Adrenal gland (tissue), 5 donors: ENCODE data around the gene ZNG1F.
"Not testable (repeated sequence)": the region's sequence is repeated elsewhere in the genome, so short reads cannot be mapped to it uniquely, and the experiment has no call there.

Experiments used
- CTCF ChIP-seq, 6 experiments: fragments of 450-650 bp in 4 of 6; fragments of 200-600 bp in 2 of 6; sonication (generic) in 1 of 6; IDR thresholded peaks; 1 replicate in 5 of 6; 2 replicates in 1 of 6; pipeline versions ENCODE4 v1.5.1 to v1.8.0; 2016 to 2021; ENCODE audit warnings: antibody characterized with exemption in 6 of 6, mild to moderate bottlenecking in 2 of 6, moderate library complexity in 1 of 6
- POLR2A ChIP-seq, 2 donors: fragments of 450-650 bp; IDR thresholded peaks; one replicate each; pipeline ENCODE4 v1.6.1; 2017; ENCODE audit warnings: antibody characterized with exemption in 2 of 2, mild to moderate bottlenecking in 2 of 2, moderate library complexity in 1 of 2
- donor health status: DM: no; HTN: no; CAD: no.

DNA sequence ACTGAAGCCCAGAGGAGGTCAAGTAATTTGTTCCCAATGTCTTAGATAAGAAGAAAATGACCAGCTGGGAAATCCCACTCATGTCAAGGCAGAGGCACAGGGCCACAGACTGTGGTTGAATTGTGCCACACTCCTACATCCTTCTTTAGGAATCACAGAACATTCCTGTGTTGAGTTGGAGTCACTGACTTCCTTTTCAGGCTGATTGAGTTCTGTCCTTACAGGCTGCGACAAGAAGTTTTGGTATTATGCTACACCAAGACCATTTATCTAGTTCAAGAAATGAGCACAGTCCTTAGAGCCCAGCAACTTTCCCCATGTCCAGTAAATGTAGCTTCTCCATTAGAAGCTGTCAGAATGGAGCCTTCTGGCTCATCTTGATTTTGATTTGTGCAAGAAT, 98.7 kb downstream of the ZNG1F start:
- TF ChIP-seq CTCF, POLR2A (IDR thresholded peaks at IDR 0.05): not testable (repeated sequence)
